GM19372 (cell line): Measurements from ENCODE around the gene UNC5C.

Experiments
- ATAC-seq: cut with Tn5 transposase; IDR thresholded peaks from one replicate; pipeline ENCODE4 v1.9.1; 2021; ENCODE audit warnings: mild to moderate bottlenecking, low read depth, moderate library complexity; ENCODE audit not compliant: unreplicated experiment

UNC5C gene

DNA sequence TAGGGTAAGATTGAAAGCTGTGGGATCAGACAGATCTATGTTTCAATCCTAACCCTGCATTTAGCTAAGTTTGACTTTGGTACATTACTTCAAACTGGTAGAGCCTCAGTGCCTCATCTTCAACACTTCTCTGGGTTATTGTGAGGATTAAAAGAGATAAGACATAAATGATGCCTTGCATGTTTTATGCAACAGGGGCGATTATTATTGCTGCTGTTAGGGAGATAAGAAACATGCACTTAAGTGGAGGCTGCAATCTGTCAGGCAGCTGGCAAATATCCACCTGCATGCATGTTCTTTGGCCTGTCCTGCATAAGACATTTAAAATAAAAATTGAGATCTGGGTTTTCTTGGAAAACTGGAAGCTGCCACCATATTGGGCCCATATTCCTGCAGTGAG is 24.6 kb downstream of the UNC5C start:
- no peak for ATAC-seq

- ATAC-seq = no peak
Measured at GRCh38 chr4:95522682-95523530, 25.9 kb downstream of the UNC5C start.

DNA sequence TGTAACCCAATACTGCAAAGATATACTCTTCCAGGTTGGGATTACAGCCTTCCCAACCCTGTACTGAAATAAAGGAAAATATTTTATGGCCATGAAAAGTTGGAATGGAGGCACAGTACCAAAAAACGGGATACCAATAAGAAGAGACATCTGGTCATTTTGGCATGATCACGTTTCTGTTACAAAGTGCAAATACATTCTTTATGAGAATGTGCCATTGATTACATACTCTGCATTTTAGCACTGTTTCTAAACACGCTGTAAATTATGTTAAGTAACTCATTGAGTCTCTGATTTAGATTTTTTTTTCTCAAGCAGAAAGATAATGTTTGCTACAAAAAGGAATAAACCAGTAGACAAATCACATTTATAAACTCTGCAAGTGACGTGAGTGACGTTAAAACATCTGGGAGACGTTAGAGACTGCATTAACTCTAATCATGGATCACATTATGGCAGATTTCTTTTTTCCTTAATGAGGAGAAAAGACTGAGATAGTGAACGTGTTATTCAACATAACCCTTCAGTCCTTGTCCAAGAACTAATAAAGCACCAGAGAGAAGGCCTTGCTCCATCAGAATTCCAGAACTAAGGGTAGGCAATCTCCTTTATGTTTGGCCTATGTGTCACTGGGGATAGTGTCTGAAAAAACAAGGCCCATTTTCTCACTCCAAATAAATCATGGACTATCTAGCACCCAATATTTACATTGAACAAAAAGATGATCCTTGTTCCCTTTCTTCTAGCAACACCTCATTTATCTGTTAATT is 31.0 kb downstream of the UNC5C start:
- ATAC-seq = no peak

DNA sequence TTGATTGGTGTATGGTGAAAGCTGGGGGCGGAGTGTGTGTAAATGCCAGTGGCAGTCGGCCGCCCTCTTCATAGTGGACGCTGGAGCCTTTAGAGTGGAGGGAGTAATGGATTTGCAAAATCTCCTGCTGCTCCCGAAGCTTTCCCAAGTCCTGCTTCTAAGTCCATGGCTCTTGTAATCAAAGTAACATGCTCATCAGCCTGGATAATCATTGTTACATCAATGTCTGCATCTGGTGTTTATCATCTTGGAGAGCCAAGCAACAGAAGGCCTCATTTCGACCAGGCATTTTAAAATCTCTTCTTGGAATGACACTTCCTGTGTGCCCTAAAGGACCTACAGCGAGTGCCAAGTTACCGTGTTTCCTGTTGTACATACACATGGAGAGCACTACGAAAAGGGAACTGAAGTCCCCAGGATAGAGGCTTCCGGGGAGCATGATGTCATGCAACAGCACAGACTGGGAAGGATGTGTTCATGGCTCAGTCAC is 32.2 kb downstream of the UNC5C start:
- ATAC-seq = no peak

DNA sequence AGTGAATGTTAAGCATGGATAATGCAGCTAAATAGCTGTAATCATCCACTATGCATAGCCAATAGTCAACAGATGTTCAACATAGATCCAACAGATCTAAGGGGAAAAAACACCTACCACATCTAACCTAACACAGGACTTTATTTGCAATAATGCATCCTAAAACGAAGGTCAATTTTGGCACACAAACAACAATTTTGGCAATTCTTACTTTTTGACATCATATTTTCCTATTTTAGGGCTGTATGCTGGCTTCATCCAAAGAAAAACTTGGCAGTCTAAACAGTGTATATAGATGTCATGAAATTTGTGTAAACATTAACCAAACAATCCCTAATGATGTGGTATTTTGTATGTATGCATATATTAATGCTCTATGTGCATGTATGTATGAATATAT is 33.2 kb downstream of the UNC5C start:
- no peak for ATAC-seq

DNA sequence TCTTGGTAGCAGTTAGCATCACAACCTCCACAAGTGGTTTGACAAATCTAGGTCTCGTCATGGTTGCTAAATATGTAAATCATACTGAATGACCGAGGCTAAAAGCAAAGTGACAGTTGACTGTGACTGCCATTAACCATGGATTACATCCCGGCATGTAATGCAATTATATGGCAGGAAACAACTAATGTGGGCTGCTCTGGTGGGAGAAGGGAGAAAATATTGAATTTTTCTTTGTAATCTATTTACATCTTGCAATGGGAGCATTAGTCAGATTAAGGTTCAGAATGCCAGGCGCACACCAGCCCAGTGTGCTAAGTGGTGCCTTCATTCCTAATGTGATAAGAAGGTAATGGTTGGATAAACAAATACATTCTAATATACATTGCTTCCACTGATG is 35.8 kb downstream of the UNC5C start:
- no peak for ATAC-seq

DNA sequence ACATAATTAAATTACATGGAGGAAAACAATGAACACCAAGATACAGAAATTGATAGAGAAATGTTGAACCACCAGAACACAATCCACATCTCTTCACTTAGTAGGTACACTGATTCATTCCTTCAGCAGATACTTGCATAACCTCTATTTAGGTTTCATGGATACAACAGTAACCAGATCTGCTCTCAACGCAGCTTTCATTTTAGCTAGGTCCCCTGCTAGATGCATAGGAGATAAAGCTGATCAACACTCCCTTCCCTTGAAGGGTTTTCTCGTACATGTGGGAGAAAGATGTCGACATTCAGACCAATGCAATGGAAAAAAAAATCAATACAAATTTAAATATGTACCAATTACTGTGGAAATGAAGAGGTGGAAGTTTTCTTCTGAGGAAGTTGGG is 37.3 kb downstream of the UNC5C start:
- ATAC-seq = no peak

GRCh38 chr4:95510877-95511276 is 37.9 kb downstream of the UNC5C start:
- no peak for ATAC-seq

DNA sequence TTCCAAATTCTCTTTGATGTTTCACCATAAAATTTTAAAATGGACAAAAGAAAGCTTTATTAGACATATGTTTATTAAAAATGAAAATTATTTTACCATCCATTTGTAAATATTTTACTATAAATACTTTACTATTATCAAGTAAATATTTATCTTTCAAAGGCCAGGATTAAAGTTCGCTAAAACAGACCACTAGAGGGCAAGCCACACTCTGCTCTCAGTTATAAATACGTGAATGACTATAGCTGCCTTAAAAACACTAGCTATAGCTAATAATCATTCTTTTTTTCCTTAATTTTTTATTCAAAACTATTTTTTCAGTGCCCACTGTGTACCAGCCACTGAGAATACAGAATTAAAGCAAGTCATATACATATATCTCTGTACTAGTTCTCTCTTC is 38.6 kb downstream of the UNC5C start:
- ATAC-seq = no peak

GRCh38 chr4:95508421-95508820 is 40.4 kb downstream of the UNC5C start:
- no peak for ATAC-seq

GRCh38 chr4:95507561-95507960 is 41.2 kb downstream of the UNC5C start:
- ATAC-seq = no peak

DNA sequence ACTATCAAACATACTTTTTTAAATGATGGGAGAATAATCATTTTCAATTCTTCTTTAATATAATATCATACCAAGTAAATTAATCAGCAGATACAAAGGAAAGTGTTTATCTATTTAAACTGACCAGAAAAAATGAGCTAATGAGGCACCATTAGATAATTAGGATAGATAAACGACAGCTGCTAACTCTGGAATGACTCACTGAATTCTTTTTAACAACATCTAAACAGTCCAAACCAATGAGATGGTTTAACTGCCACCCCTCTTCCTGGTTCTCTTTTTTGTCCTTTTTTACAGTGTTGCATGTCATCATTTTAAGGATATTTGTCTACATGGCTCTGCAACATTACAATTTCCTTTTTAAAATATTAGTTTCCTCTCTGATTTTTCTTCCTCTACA is 41.6 kb downstream of the UNC5C start:
- ATAC-seq = no peak

- ATAC-seq = no peak
Measured at GRCh38 chr4:95506264-95506663, 42.5 kb downstream of the UNC5C start.

DNA sequence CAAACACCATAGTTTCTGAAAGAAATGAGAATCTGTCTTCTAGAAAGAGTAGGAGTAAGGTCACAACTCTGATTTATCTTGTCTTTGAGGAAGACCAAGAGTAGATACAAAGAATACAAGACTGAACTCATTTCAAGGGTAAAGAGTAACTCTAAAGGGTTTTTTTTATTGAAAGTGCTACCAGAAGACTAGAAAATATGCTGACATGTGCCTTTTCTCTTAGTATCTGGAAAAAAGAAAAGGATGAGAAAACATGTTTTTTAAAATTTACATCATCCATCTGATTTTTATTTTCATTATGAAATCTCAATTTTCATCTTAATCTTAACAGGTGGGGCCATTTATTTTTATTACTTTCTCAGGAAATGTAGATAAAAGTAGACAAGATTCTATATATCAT is 43.0 kb downstream of the UNC5C start:
- ATAC-seq = no peak

DNA sequence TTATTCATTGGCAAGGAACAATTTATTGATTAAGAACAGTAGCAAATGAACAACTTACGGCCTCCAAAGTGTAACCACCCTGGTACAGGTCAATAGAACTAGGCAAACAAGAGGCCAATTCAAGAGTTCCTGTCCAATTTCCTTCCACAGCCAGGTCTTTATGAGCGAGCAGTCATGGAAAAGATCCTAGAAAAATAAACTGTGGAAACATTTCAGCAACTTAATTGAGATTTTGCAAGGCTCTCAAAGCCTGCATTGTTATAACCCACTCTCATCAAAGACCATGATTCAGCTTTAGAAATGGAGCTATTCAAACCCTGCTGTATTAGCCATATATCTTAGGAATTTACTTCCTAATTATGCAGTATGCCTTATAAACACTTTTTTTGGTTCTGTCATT is 43.6 kb downstream of the UNC5C start:
- ATAC-seq = no peak

DNA sequence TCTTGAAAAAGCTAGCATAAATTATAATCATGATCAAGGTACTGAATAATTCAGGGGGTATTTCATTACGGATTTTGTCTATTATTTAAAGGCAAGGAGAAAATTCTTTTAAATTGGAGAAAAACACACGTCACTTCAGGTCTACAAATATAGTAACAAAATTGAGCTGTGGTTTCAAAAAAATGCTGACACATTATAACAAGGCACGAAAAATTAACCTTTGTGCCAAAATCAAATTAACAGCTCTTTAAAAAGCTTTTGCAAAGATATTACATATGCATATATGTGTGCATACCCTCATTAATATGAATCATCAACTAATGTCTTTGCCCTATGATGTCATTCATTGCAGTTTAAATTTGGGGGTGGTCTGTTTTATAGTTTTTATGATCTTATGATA is 44.3 kb downstream of the UNC5C start:
- no peak for ATAC-seq

DNA sequence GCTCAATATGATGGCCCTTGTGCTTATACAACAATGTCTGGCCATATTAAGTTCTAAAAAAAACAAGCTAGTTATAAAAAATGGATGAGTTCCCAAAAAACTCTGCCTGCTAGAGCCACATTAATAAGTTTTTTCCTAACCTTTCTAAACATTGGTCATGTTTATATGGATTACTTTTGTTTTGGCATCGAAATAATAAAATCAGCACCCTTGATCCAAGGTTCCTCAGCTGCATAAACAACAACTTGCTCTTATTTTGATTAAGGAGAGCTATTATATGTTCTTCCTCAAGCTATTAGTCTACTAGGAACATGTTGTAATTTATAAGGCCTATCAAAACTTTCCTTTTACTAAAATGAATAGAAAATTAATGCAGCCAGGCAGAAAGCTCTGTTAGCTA is 48.4 kb downstream of the UNC5C start:
- no peak for ATAC-seq

- ATAC-seq = no peak
Measured at GRCh38 chr4:95499291-95499696, 49.5 kb downstream of the UNC5C start.

GRCh38 chr4:95494186-95494585 is 54.6 kb downstream of the UNC5C start:
- ATAC-seq = no peak

DNA sequence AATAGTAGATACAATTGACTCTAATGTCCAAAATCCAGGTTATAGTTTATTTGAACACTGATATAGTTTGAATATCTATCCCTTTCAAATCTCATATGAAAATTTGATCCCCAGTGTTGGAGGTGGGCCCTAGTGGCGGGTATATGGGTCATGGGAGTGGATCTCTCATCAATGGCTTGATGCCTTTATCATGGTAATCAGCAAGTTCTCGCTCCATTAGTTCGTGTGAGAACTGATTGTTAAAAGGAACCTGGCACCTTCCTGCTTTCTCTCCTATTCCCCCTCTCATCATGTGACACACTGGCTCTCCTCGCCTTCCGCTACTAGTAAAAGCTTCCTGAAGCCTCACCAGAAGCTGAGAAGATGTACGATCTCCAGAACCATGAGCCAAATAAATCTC is 70.1 kb downstream of the UNC5C start:
- no peak for ATAC-seq

DNA sequence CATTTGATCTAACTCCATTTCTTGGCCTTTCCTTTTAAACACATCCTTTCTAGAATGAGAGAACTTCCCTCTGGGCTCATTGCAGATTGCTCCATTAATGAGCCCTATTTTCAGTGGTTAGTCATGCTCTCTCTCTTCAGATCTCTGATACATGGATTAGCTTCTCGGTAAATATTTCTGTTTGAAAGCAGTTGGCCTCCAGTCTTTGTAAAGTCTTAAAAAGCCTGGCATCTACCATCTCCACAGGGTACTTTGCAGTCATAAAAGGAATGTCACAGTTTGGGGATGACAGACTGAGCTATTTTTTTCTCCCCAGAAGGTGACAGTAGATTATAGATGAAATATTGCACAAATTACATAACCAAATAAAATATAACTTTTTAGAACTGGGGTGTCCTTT is 72.7 kb downstream of the UNC5C start:
- no peak for ATAC-seq

DNA sequence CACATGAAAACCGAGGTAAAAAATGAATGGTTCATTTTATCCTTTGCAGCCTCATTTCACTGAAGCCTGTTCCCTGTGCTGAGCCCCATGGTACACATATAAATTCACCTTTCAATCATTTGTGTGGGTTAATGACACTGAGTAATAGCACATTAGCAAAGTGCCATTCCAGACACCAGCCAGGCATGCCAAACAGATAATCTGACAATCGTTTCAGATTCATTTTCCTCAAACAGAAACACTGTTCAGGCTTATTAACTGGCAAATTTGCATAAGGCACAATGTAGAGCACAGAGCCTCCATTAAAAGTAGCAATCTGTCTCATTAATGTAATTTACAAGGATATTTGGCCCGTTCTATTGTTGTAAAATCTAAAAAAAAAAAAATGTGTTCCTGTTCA is 76.2 kb downstream of the UNC5C start:
- ATAC-seq = no peak
